ENCODE measurements around the gene BTBD16.

Gene BTBD16

DNA sequence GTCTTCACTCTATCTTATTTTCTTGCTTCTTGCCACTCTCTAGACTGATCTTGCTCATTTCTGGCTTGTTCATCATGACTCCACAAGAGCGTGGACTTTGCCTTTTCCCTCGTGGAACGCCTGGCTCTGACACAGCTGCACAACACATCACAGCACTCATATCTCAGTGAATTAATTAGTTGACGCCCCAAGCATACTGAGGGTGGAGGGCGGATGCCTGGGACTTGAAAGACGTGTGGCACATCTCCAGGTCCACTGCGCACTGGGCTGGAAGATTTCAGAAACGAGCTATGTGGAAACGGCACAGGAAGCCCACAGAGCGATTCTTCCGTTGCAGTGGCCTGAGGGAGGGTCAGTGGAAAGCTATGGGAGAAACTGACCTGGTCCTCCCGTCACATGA lies 79.8 kb downstream of the BTBD16 start:
- Histone ChIP-seq H3K9me3 (ENCODE audit: control insufficient read depth in 1 of 2, low read length in 2 of 2) (no peaks in the 10 kb centered on the region), H3K36me3 (ENCODE audit: control insufficient read depth in 1 of 2, insufficient read depth in 2 of 2, low read length in 2 of 2) (no peaks in the 10 kb centered on the region), H3K4me3 (ENCODE audit: low read depth in 1 of 2, low read length in 2 of 2) (no peak overlapping the region), H3K27me3 (ENCODE audit: low read depth, low read length) (no peaks in the 10 kb centered on the region), H3K27ac (ENCODE audit: low read length) (no peak overlapping the region), H3K4me1 (ENCODE audit: control insufficient read depth in 1 of 2, insufficient read depth in 2 of 2, low read length in 2 of 2) (no peaks in the 10 kb centered on the region)

DNA sequence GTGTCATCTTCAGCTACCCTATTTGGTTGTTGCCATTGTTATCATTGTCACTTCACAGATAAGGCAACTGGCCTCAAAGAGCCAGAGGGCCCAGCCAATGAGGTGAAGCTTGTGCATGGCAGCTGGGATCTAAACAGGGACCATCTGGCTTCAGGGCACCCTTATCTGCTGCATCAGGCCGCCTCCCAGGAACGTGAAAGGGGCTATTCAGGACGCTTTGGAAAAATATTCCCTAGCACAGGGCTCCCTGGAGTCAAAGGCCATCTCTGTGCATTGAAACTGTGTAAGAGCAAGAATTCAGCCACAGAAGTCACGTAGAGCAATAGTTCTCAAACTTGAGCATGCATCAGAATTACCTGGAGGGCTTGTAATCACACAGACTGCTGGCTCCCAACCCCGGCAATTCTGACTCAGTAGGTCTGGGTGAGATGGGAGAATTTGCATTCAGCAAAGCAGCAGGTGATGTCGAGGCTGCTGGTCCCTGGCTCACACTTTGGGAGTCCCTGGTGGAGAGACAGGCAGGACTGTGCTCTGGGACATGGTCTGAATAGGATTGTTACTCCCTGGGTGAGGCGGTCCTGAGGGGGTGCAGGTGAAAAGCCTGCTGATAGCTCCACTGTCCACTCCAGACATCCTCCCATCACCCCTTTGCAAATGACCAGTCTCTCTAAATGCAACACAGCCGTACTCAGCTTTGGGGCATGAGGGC lies 81.9 kb downstream of the BTBD16 start:
- H3K4me3 ChIP-seq (ENCODE audit: low read depth in 1 of 2, low read length in 2 of 2), result no peak overlapping the region
- H3K4me1 ChIP-seq (ENCODE audit: control insufficient read depth in 1 of 2, insufficient read depth in 2 of 2, low read length in 2 of 2), result no peaks in the 10 kb centered on the region
- H3K27ac ChIP-seq (ENCODE audit: low read length), result no peak overlapping the region
- H3K27me3 ChIP-seq (ENCODE audit: low read depth, low read length), result no peaks in the 10 kb centered on the region
- H3K36me3 ChIP-seq (ENCODE audit: control insufficient read depth in 1 of 2, insufficient read depth in 2 of 2, low read length in 2 of 2), result no peaks in the 10 kb centered on the region
- H3K9me3 ChIP-seq (ENCODE audit: control insufficient read depth in 1 of 2, low read length in 2 of 2), result no peaks in the 10 kb centered on the region

DNA sequence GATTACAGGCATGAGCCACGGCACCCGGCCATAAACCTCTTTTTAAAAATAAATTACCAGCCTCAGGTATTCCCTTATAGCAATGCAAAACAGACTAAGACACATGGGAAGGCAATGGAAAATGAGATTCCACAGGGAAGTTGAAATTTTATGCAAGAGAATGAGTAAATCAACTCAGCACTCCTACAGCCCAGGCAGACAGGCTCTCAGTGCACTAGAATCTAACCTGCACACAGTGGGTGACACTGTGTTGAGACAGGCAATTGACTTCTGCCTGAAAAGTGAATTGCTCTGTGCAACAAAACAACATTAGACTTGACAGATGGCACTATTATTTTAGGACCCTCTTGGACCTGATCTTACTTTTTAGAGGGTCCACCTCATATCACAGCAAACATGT lies 83.3 kb downstream of the BTBD16 start:
- H3K4me3 ChIP-seq (ENCODE audit: low read depth in 1 of 2, low read length in 2 of 2), result no peak overlapping the region
- no peaks in the 10 kb centered on the region for H3K27me3 ChIP-seq (ENCODE audit: low read depth, low read length)
- no peaks in the 10 kb centered on the region for H3K36me3 ChIP-seq (ENCODE audit: control insufficient read depth in 1 of 2, insufficient read depth in 2 of 2, low read length in 2 of 2)
- no peak overlapping the region for H3K27ac ChIP-seq (ENCODE audit: low read length)
- no peaks in the 10 kb centered on the region for H3K9me3 ChIP-seq (ENCODE audit: control insufficient read depth in 1 of 2, low read length in 2 of 2)
- H3K4me1 ChIP-seq (ENCODE audit: control insufficient read depth in 1 of 2, insufficient read depth in 2 of 2, low read length in 2 of 2), result no peaks in the 10 kb centered on the region

DNA sequence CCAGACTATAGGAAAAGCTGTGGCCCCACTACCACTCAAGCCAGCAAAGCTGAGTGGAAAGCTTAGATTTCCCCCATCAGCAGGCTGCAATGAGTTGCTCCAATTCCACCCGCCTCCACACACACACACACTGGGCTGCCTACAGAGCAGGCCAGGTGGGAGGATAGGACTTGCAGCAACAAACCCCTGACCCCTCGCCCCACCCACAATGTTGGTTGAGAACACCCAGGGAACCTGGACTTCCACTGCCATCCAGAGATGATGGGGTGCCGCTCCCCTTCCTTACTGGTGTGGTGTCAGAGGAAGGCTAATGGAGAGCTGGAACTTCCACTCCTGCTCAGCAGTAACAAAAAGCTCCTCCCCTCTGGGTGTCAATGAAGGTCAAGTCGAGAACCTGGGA lies 86.6 kb downstream of the BTBD16 start:
- Histone ChIP-seq H3K4me3 (ENCODE audit: low read depth in 1 of 2, low read length in 2 of 2) (no peak overlapping the region), H3K27ac (ENCODE audit: low read length) (no peak overlapping the region), H3K27me3 (ENCODE audit: low read depth, low read length) (no peaks in the 10 kb centered on the region), H3K9me3 (ENCODE audit: control insufficient read depth in 1 of 2, low read length in 2 of 2) (no peaks in the 10 kb centered on the region), H3K36me3 (ENCODE audit: control insufficient read depth in 1 of 2, insufficient read depth in 2 of 2, low read length in 2 of 2) (no peaks in the 10 kb centered on the region), H3K4me1 (ENCODE audit: control insufficient read depth in 1 of 2, insufficient read depth in 2 of 2, low read length in 2 of 2) (no peaks in the 10 kb centered on the region)

DNA sequence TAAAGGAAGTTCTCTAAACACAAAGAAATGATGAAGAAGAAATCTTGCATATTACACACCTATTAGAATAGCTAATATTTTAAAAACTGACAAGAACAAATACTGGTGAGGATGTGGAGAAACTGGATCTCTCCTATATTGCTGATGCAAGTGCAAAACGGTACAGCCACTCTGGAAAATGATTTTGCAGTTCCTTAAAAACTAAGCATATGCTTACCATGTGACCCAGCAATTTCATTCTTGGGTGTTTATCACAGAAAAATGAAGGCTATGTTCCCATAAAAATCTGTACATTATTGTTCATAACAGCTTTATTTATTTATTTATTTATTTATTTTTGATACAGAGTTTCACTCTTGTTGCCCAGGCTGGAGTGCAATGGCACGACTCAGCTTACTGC lies 88.5 kb downstream of the BTBD16 start:
- no peak overlapping the region for H3K27ac ChIP-seq (ENCODE audit: low read length)
- no peak overlapping the region for H3K4me3 ChIP-seq (ENCODE audit: low read depth in 1 of 2, low read length in 2 of 2)
- no peaks in the 10 kb centered on the region for H3K9me3 ChIP-seq (ENCODE audit: control insufficient read depth in 1 of 2, low read length in 2 of 2)
- no peaks in the 10 kb centered on the region for H3K4me1 ChIP-seq (ENCODE audit: control insufficient read depth in 1 of 2, insufficient read depth in 2 of 2, low read length in 2 of 2)
- no peaks in the 10 kb centered on the region for H3K36me3 ChIP-seq (ENCODE audit: control insufficient read depth in 1 of 2, insufficient read depth in 2 of 2, low read length in 2 of 2)
- no peaks in the 10 kb centered on the region for H3K27me3 ChIP-seq (ENCODE audit: low read depth, low read length)

DNA sequence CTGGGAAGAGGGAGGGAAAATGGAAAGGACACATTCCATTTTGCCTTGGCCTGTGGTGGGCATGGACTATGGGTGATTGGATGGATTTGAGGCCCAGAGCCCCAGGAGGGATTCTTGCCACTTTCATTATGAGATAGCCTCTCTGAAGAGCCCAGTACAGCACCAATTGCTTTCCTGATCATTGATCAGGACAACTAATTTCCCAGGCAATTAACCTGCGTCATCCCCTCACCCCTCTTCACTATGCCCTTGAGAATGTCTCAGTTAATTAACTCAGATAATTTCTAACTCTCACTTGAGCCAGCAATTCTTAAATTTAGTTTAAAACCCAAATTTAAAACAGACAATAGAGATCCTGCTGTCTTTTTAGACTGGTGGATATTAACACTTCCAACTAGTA lies 90.0 kb downstream of the BTBD16 start:
- H3K9me3 ChIP-seq (ENCODE audit: control insufficient read depth in 1 of 2, low read length in 2 of 2), result no peaks in the 10 kb centered on the region
- H3K4me1 ChIP-seq (ENCODE audit: control insufficient read depth in 1 of 2, insufficient read depth in 2 of 2, low read length in 2 of 2), result no peaks in the 10 kb centered on the region
- H3K27ac ChIP-seq (ENCODE audit: low read length), result no peak overlapping the region
- no peaks in the 10 kb centered on the region for H3K27me3 ChIP-seq (ENCODE audit: low read depth, low read length)
- H3K4me3 ChIP-seq (ENCODE audit: low read depth in 1 of 2, low read length in 2 of 2), result no peak overlapping the region
- H3K36me3 ChIP-seq (ENCODE audit: control insufficient read depth in 1 of 2, insufficient read depth in 2 of 2, low read length in 2 of 2), result no peaks in the 10 kb centered on the region

DNA sequence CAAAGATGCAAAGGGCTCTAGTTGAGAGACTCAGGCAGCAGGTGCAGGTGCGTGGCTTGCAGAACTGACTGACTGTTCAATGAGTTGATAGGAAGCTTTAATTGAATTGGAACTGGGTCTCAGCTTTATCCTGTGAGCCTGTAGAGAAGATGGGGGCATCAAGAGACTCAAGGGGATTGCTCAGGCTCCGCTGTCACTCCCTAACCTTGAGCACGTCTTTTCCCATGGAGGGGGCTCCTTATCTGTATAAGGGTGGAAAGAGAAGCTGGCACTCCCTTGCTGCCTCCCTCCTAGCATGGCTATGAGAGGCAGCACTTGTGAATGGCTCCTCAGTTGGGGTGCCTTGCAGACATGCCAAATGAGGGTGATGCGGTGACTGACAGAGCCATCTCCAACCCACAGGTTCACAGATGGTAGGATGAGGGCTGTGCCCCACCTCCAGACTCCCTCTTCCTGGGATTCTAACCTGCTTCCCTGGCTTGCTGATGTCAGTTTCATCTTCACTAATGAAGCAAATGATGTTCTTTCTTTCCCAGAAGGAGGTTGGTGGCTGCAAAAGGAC lies 91.0 kb downstream of the BTBD16 start:
- Histone ChIP-seq H3K4me1 (ENCODE audit: control insufficient read depth in 1 of 2, insufficient read depth in 2 of 2, low read length in 2 of 2) (no peaks in the 10 kb centered on the region), H3K4me3 (ENCODE audit: low read depth in 1 of 2, low read length in 2 of 2) (no peak overlapping the region), H3K27me3 (ENCODE audit: low read depth, low read length) (no peaks in the 10 kb centered on the region), H3K36me3 (ENCODE audit: control insufficient read depth in 1 of 2, insufficient read depth in 2 of 2, low read length in 2 of 2) (no peaks in the 10 kb centered on the region), H3K9me3 (ENCODE audit: control insufficient read depth in 1 of 2, low read length in 2 of 2) (no peaks in the 10 kb centered on the region), H3K27ac (ENCODE audit: low read length) (no peak overlapping the region)

DNA sequence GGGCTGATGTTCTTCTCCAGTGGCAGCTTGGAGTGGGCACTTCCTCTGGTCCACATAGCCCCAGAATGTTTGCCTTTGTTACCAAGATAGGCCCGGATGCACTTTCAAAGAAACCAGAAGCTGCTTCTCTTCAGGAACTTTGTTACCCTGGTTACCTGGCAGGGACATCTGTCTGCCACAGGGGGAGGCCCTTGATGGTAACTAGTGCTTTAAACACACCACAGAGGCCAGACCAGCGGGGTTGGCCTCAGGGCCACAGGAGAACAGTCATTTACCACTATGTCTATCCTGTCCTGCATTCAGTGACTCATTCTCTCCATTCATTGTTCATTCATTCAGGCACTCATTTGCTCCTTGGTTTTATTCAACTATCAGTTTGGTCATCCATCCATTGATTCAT lies 91.5 kb downstream of the BTBD16 start:
- H3K36me3 ChIP-seq (ENCODE audit: control insufficient read depth in 1 of 2, insufficient read depth in 2 of 2, low read length in 2 of 2), result no peaks in the 10 kb centered on the region
- no peak overlapping the region for H3K27ac ChIP-seq (ENCODE audit: low read length)
- H3K4me3 ChIP-seq (ENCODE audit: low read depth in 1 of 2, low read length in 2 of 2), result no peak overlapping the region
- H3K9me3 ChIP-seq (ENCODE audit: control insufficient read depth in 1 of 2, low read length in 2 of 2), result no peaks in the 10 kb centered on the region
- no peaks in the 10 kb centered on the region for H3K27me3 ChIP-seq (ENCODE audit: low read depth, low read length)
- H3K4me1 ChIP-seq (ENCODE audit: control insufficient read depth in 1 of 2, insufficient read depth in 2 of 2, low read length in 2 of 2), result no peaks in the 10 kb centered on the region

DNA sequence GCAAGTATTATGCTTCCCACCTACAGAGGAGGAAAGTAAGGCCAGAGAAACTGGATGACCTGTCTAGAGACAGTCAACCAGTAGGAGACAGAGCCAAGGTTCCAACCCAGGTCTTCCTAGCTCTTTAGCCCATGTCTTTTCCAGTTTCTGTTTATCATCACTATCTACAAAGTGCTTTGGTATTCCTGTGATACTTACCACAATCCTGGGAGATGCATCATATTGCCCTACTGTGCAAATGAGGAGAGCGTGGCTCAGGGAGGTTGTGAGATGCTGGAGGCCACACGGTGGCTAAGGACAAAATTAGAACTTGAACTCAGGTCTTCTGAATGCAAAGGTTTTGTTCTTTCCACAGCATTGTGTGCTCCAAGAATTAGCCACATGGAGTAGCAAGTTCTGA lies 92.2 kb downstream of the BTBD16 start:
- Histone ChIP-seq H3K36me3 (ENCODE audit: control insufficient read depth in 1 of 2, insufficient read depth in 2 of 2, low read length in 2 of 2) (no peaks in the 10 kb centered on the region), H3K27ac (ENCODE audit: low read length) (no peak overlapping the region), H3K27me3 (ENCODE audit: low read depth, low read length) (no peaks in the 10 kb centered on the region), H3K9me3 (ENCODE audit: control insufficient read depth in 1 of 2, low read length in 2 of 2) (no peaks in the 10 kb centered on the region), H3K4me3 (ENCODE audit: low read depth in 1 of 2, low read length in 2 of 2) (no peak overlapping the region), H3K4me1 (ENCODE audit: control insufficient read depth in 1 of 2, insufficient read depth in 2 of 2, low read length in 2 of 2) (no peaks in the 10 kb centered on the region)

DNA sequence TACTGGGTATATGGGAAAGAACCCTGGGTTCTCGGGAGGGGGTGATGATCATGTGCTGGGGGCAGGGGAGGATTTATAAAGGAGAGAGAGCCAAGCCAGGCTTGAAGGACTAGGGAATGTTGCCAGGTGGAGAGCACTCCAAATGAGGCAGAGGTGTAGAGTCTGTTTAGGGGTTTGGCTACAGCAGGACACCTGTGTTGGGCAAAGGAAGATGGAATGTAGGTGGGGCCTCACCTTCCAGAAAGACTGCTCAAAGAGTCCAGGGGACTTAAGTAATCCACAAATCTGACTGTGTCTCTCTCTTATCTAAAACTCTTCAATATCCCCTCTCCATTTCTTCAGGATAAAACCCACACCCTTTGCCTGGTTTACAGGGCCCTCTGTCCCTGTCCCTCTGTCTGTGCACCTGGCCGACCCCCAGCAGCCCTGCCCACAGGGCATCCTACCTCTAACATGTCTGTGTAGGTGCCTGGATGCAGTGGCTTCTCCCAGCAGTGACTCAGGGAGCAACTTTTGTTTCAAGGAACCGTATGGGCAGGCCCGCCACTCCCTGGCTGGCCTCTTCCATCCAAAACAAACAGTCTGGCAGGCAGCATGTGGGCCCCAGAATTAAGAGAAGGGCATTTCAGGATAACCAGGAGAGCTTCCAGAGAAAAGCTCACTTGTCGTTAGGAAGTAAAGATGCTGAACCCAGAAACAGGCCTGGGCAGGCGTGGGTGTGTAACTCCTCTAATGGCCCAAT lies 92.8 kb downstream of the BTBD16 start:
- Histone ChIP-seq H3K4me1 (ENCODE audit: control insufficient read depth in 1 of 2, insufficient read depth in 2 of 2, low read length in 2 of 2) (no peaks in the 10 kb centered on the region), H3K36me3 (ENCODE audit: control insufficient read depth in 1 of 2, insufficient read depth in 2 of 2, low read length in 2 of 2) (no peaks in the 10 kb centered on the region), H3K27ac (ENCODE audit: low read length) (no peak overlapping the region), H3K27me3 (ENCODE audit: low read depth, low read length) (no peaks in the 10 kb centered on the region), H3K4me3 (ENCODE audit: low read depth in 1 of 2, low read length in 2 of 2) (no peak overlapping the region), H3K9me3 (ENCODE audit: control insufficient read depth in 1 of 2, low read length in 2 of 2) (no peaks in the 10 kb centered on the region)

DNA sequence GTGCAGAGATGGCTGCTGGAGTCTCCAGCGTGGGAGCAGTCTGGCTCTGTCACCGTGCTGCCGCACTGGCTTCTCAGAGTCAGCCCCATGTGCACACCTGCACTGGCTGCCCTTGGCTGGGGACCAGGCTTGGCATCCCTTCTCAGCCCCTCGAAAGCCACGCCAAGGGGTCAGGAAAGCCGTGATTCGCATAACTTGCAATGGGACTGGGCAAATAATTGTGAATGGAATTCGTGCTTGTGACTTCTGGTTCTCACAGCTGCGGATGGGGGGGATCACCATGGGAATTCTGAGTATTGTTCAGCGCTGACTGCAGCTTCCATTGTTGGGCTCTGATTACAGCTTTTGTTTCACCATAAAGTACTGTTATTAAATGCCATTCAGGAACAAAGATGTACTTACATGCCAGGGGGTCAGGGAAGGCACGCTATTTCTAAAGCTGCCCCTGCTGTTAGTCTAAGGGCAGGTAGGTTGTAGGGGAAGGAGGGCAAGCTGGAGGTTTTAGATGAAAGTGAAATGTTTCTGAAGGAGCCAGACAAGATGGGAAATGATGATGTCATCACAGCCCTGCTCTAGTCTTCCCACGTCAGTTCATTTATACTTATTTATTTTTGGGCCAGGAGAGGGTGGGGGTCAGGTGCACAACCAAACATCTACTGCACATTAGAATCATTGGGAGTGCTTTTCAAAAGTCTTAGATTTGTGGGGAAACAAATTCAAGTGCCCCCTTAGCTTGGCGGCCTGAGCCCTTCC lies 97.6 kb downstream of the BTBD16 start:
- Histone ChIP-seq H3K4me1 (ENCODE audit: control insufficient read depth in 1 of 2, insufficient read depth in 2 of 2, low read length in 2 of 2) (no peaks in the 10 kb centered on the region), H3K27ac (ENCODE audit: low read length) (no peak overlapping the region), H3K9me3 (ENCODE audit: control insufficient read depth in 1 of 2, low read length in 2 of 2) (no peaks in the 10 kb centered on the region), H3K36me3 (ENCODE audit: control insufficient read depth in 1 of 2, insufficient read depth in 2 of 2, low read length in 2 of 2) (no peaks in the 10 kb centered on the region), H3K27me3 (ENCODE audit: low read depth, low read length) (no peaks in the 10 kb centered on the region), H3K4me3 (ENCODE audit: low read depth in 1 of 2, low read length in 2 of 2) (no peak overlapping the region)

Measured in muscle layer of duodenum (tissue), 2 donors.